ENCODE data around the gene GNAT3. TPM values are rescaled to one million over a fixed set of nuclear protein-coding genes. Genes with fewer than 3 reads are reported as not detected.

GNAT3 gene
- total RNA-seq, 1 experiment from 2014 or later: not detected

GRCh38 chr7:80427218-80427617, 84.6 kb downstream of the GNAT3 start:
- no peaks in the 10 kb centered on the region for H3K79me2 ChIP-seq (ENCODE audit: insufficient read depth, low read length)

More at GRCh38 chr7:80427218-80427617, 84.6 kb downstream of the GNAT3 start:
- Histone ChIP-seq H3K4me1 (ENCODE audit: control insufficient read depth in 1 of 2, insufficient read depth in 2 of 2, low read length in 2 of 2) (peaks cover 0 to 7% of the 10 kb centered on the region in 2 experiments; a peak in 1 of 4 replicates), H4K20me1 (ENCODE audit: insufficient read depth) (no peaks in the 10 kb centered on the region), H3K9me3 (ENCODE audit: control insufficient read depth in 1 of 2, insufficient read depth in 1 of 2, low read depth in 1 of 2, low read length in 2 of 2) (no peaks in the 10 kb centered on the region), H3K9ac (ENCODE audit: low read length) (no peak overlapping the region), H2AFZ (ENCODE audit: low read depth, low read length, poor library complexity, severe bottlenecking) (peak overlapping the region; percentile 92), H3K4me2 (ENCODE audit: low read length) (no peak overlapping the region), H3K27me3 (ENCODE audit: insufficient read depth, low read length) (no peaks in the 10 kb centered on the region), H3K4me3 (replicated peaks in 1 of 2; ENCODE audit: low read depth in 1 of 2, low read length in 2 of 2) (no peak overlapping the region), H3K27ac (ENCODE audit: low read depth, low read length) (no peak overlapping the region), H3K36me3 (ENCODE audit: control insufficient read depth in 1 of 2, insufficient read depth in 2 of 2, low read length in 2 of 2) (no peaks in the 10 kb centered on the region), H3K9me2 (ENCODE audit: insufficient read depth) (no peaks in the 10 kb centered on the region)
- CTCF ChIA-PET: interaction anchor here (2.0 to 3.3 kb wide), 3 partner anchors 18 to 1043 kb away, joined by 6 to 23 read pairs (median 16); no protein-coding TSS in a partner anchor
- TF ChIP-seq POLR2AphosphoS5 (IDR thresholded peaks at IDR 0.05; ENCODE audit: low read depth, low read length) (no peak), ZBTB33 (IDR thresholded peaks at IDR 0.05; ENCODE audit: extremely low read depth, insufficient replicate concordance, low read length) (no peak), YY1 (IDR thresholded peaks at IDR 0.05; ENCODE audit: extremely low read depth, insufficient replicate concordance, low read depth, low read length) (no peak), JUND (IDR thresholded peaks at IDR 0.05) (no peak), ZFX (IDR thresholded peaks at IDR 0.05) (no peak), FOSL1 (IDR thresholded peaks at IDR 0.05; ENCODE audit: low read depth) (no peak), TCF7L2 (IDR thresholded peaks at IDR 0.05; ENCODE audit: borderline replicate concordance, extremely low read depth, insufficient read depth, insufficient read length) (no peak), SRF (IDR thresholded peaks at IDR 0.05; ENCODE audit: low read depth) (no peak), EZH2 (IDR thresholded peaks at IDR 0.05) (no peak), ELF1 (IDR thresholded peaks at IDR 0.05; ENCODE audit: borderline replicate concordance, low read depth) (no peak), CBX3 (IDR thresholded peaks at IDR 0.05; ENCODE audit: low read depth) (no peak), EGR1 (IDR thresholded peaks at IDR 0.05; ENCODE audit: low read depth) (no peak), CTCF (IDR thresholded peaks at IDR 0.05 in 2 of 3, conservative IDR thresholded peaks at IDR 0.05 in 1 of 3; ENCODE audit: borderline replicate concordance in 1 of 3, insufficient read depth in 1 of 3, low read depth in 2 of 3, low read length in 2 of 3) (no peak), EZH2phosphoT487 (IDR thresholded peaks at IDR 0.05; ENCODE audit: borderline replicate concordance) (no peak), SIN3A (IDR thresholded peaks at IDR 0.05; ENCODE audit: low read depth) (no peak), ATF3 (IDR thresholded peaks at IDR 0.05) (no peak)
- TF ChIP-seq, protein P1, sequence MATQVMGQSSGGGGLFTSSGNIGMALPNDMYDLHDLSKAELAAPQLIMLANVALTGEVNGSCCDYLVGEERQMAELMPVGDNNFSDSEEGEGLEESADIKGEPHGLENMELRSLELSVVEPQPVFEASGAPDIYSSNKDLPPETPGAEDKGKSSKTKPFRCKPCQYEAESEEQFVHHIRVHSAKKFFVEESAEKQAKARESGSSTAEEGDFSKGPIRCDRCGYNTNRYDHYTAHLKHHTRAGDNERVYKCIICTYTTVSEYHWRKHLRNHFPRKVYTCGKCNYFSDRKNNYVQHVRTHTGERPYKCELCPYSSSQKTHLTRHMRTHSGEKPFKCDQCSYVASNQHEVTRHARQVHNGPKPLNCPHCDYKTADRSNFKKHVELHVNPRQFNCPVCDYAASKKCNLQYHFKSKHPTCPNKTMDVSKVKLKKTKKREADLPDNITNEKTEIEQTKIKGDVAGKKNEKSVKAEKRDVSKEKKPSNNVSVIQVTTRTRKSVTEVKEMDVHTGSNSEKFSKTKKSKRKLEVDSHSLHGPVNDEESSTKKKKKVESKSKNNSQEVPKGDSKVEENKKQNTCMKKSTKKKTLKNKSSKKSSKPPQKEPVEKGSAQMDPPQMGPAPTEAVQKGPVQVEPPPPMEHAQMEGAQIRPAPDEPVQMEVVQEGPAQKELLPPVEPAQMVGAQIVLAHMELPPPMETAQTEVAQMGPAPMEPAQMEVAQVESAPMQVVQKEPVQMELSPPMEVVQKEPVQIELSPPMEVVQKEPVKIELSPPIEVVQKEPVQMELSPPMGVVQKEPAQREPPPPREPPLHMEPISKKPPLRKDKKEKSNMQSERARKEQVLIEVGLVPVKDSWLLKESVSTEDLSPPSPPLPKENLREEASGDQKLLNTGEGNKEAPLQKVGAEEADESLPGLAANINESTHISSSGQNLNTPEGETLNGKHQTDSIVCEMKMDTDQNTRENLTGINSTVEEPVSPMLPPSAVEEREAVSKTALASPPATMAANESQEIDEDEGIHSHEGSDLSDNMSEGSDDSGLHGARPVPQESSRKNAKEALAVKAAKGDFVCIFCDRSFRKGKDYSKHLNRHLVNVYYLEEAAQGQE (IDR thresholded peaks at IDR 0.05; ENCODE audit: low read depth): no peak
- POLR2A ChIA-PET: no interaction called here
- DNase-seq (ENCODE audit: low read depth, low spot score) (no peak), ATAC-seq (no peak)
- intact Hi-C loops (cut with micrococcal nuclease): loop anchor here (5.0 kb wide), 3 partner anchors 495 to 1045 kb away; no protein-coding TSS in a partner anchor
- RAD21 ChIA-PET (ENCODE audit: low non-redundant PET in 1 of 2, low total read pairs in 2 of 2, uncharacterized antibody in 2 of 2, unreplicated experiment in 2 of 2): interaction anchor here in 1 of 2 experiments (0.8 kb wide), 1 partner anchor 1043 kb away, joined by 3 read pairs; no protein-coding TSS in a partner anchor
- BruUV-seq (replicated peaks): no TSS peak

Measured in HCT116 (cell line).